ENCODE measurements around the gene VARS2.
"Not testable (repeated sequence)": the region's sequence is repeated elsewhere in the genome, so short reads cannot be mapped to it uniquely, and the experiment has no call there.

VARS2 gene

GRCh38 chr6:30914076-30914853 is at the start of gene VARS2:
TSS of gene VARS2 (plus strand) at chr6:30914238. CDS start at chr6:30914837, 599 bp downstream.
- peak; percentile 77 for DNase-seq

- no peak for DNase-seq
Observed at GRCh38 chr6:30864325-30864724, 49.7 kb upstream of the VARS2 start.

GRCh38 chr6:30869241-30869749 is 44.7 kb upstream of the VARS2 start:
- DNase-seq, result not testable (repeated sequence)

GRCh38 chr6:30870546-30870945 is 43.5 kb upstream of the VARS2 start:
- no peak for DNase-seq

GRCh38 chr6:30871592-30872183 is 42.4 kb upstream of the VARS2 start:
- no peak for DNase-seq

- no peak for DNase-seq
Observed at GRCh38 chr6:30873137-30873640, 40.8 kb upstream of the VARS2 start.

GRCh38 chr6:30873795-30874194 is 40.2 kb upstream of the VARS2 start:
- not testable (repeated sequence) for DNase-seq

GRCh38 chr6:30875244-30876038 is 38.6 kb upstream of the VARS2 start:
- peak; percentile 95 for DNase-seq

- DNase-seq, result no peak
Observed at GRCh38 chr6:30876039-30876730, 37.9 kb upstream of the VARS2 start.

- peak; percentile 81 for DNase-seq
Observed at GRCh38 chr6:30877419-30878262, 36.4 kb upstream of the VARS2 start.

- DNase-seq, result no peak
Observed at GRCh38 chr6:30879684-30880427, 34.2 kb upstream of the VARS2 start.

GRCh38 chr6:30880698-30881252 is 33.3 kb upstream of the VARS2 start:
- DNase-seq, result peak; percentile 80

GRCh38 chr6:30881392-30882203 is 32.4 kb upstream of the VARS2 start:
- DNase-seq, result no peak

GRCh38 chr6:30882204-30882758 is 31.8 kb upstream of the VARS2 start:
- DNase-seq, result no peak

GRCh38 chr6:30882759-30883684 is 31.0 kb upstream of the VARS2 start:
- DNase-seq, result peak; percentile 56

GRCh38 chr6:30883685-30884520 is 30.1 kb upstream of the VARS2 start, which contains the start of gene DDR1:
TSS of gene DDR1 (plus strand) at chr6:30884519. CDS start at chr6:30888730, 4,211 bp downstream.
- DNase-seq, result peak; percentile 74
